ENCODE data around the gene LORICRIN.

DNA sequence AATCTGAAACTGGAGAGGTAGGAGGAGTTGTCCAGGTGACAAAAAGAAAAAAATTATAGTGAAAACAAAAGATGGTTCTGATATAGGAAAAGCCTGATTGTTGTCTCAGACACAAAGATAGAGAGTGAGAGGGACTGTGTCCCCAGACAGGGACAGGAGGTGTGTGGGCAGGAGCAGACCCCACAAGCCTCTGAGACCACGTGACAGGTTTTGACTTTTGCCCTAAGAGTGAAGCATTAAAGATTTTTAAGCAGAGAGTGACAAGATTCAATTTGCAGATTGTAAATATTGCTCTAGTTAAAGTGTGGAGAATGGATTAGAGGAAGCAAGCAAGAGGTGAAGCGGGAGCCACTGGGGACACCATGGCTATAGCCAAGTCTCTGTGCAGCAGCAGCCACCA is 31.7 kb upstream of the LORICRIN start:
- TF ChIP-seq, protein P1, sequence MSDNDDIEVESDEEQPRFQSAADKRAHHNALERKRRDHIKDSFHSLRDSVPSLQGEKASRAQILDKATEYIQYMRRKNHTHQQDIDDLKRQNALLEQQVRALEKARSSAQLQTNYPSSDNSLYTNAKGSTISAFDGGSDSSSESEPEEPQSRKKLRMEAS (IDR thresholded peaks at IDR 0.05), result no peak
- TF ChIP-seq CEBPB (IDR thresholded peaks at IDR 0.05), result no peak
- TF ChIP-seq, protein P2, sequence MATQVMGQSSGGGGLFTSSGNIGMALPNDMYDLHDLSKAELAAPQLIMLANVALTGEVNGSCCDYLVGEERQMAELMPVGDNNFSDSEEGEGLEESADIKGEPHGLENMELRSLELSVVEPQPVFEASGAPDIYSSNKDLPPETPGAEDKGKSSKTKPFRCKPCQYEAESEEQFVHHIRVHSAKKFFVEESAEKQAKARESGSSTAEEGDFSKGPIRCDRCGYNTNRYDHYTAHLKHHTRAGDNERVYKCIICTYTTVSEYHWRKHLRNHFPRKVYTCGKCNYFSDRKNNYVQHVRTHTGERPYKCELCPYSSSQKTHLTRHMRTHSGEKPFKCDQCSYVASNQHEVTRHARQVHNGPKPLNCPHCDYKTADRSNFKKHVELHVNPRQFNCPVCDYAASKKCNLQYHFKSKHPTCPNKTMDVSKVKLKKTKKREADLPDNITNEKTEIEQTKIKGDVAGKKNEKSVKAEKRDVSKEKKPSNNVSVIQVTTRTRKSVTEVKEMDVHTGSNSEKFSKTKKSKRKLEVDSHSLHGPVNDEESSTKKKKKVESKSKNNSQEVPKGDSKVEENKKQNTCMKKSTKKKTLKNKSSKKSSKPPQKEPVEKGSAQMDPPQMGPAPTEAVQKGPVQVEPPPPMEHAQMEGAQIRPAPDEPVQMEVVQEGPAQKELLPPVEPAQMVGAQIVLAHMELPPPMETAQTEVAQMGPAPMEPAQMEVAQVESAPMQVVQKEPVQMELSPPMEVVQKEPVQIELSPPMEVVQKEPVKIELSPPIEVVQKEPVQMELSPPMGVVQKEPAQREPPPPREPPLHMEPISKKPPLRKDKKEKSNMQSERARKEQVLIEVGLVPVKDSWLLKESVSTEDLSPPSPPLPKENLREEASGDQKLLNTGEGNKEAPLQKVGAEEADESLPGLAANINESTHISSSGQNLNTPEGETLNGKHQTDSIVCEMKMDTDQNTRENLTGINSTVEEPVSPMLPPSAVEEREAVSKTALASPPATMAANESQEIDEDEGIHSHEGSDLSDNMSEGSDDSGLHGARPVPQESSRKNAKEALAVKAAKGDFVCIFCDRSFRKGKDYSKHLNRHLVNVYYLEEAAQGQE (IDR thresholded peaks at IDR 0.05; ENCODE audit: low read depth), result no peak

Measured in Ishikawa (cell line).